ENCODE measurements around the gene ZNF101. TPM values are rescaled to one million over a fixed set of nuclear protein-coding genes. Genes with fewer than 3 reads are reported as not detected.

ZNF101 gene
- total RNA-seq, 1 donor from 2014 or later: 7.3 TPM

GRCh38 chr19:19637523-19638251 is 31.0 kb upstream of the ZNF101 start:
- no peak for DNase-seq (ENCODE audit: low spot score)

- no peak for DNase-seq (ENCODE audit: low spot score)
These were observed 26.0 kb upstream of the ZNF101 start for GRCh38 chr19:19642506-19643157.

GRCh38 chr19:19643158-19644053 is 25.2 kb upstream of the ZNF101 start, which contains the start of gene GMIP:
Gene GMIP, minus strand, starts transcription at chr19:19643657. Its CDS starts 128 bp downstream, at chr19:19643529.
- DNase-seq (ENCODE audit: low spot score): peak; percentile 94

GRCh38 chr19:19644054-19644388 is 24.6 kb upstream of the ZNF101 start:
- DNase-seq (ENCODE audit: low spot score): no peak

- DNase-seq (ENCODE audit: low spot score): no peak
These were observed 23.3 kb upstream of the ZNF101 start for GRCh38 chr19:19645233-19645870.

- DNase-seq (ENCODE audit: low spot score): no peak
These were observed 21.4 kb upstream of the ZNF101 start for GRCh38 chr19:19647037-19647835.

GRCh38 chr19:19649155-19649554 is 19.5 kb upstream of the ZNF101 start:
- no peak for DNase-seq (ENCODE audit: low spot score)

GRCh38 chr19:19649580-19649995 is 19.1 kb upstream of the ZNF101 start:
- no peak for DNase-seq (ENCODE audit: low spot score)

GRCh38 chr19:19650331-19650730 is 18.3 kb upstream of the ZNF101 start:
- no peak for DNase-seq (ENCODE audit: low spot score)

GRCh38 chr19:19651076-19651475 is 17.6 kb upstream of the ZNF101 start:
- DNase-seq (ENCODE audit: low spot score): no peak

- no peak for DNase-seq (ENCODE audit: low spot score)
These were observed 15.9 kb upstream of the ZNF101 start for GRCh38 chr19:19652482-19653295.

- DNase-seq (ENCODE audit: low spot score): no peak
These were observed 15.0 kb upstream of the ZNF101 start for GRCh38 chr19:19653597-19654147.

GRCh38 chr19:19654441-19654840 is 14.2 kb upstream of the ZNF101 start:
- no peak for DNase-seq (ENCODE audit: low spot score)

- no peak for DNase-seq (ENCODE audit: low spot score)
These were observed 13.5 kb upstream of the ZNF101 start for GRCh38 chr19:19655051-19655594.

- DNase-seq (ENCODE audit: low spot score): no peak
These were observed 12.8 kb upstream of the ZNF101 start for GRCh38 chr19:19655641-19656343.

GRCh38 chr19:19656451-19657396 is 11.9 kb upstream of the ZNF101 start:
- DNase-seq (ENCODE audit: low spot score): no peak

GRCh38 chr19:19657397-19657783 is 11.2 kb upstream of the ZNF101 start:
- DNase-seq (ENCODE audit: low spot score): no peak

Data from mesenteric fat pad (tissue), 1 donor.